Measurements from ENCODE around the gene C9.
"Not testable (repeated sequence)": the region's sequence is repeated elsewhere in the genome, so short reads cannot be mapped to it uniquely, and the experiment has no call there.

Gene C9

GRCh38 chr5:39264528-39264927, 99.8 kb downstream of the C9 start:
- DNase-seq (ENCODE audit: low read depth in 1 of 2, low spot score in 1 of 2), result no peak

- DNase-seq (ENCODE audit: low read depth in 1 of 2, low spot score in 1 of 2), result no peak
Measured at GRCh38 chr5:39262981-39263380, 101.3 kb downstream of the C9 start.

- DNase-seq (ENCODE audit: low read depth in 1 of 2, low spot score in 1 of 2), result no peak
Measured at GRCh38 chr5:39260095-39260494, 104.2 kb downstream of the C9 start.

GRCh38 chr5:39257554-39257953, 106.7 kb downstream of the C9 start:
- no peak for DNase-seq (ENCODE audit: low read depth in 1 of 2, low spot score in 1 of 2)

- no peak for DNase-seq (ENCODE audit: low read depth in 1 of 2, low spot score in 1 of 2)
Measured at GRCh38 chr5:39256477-39257235, 107.6 kb downstream of the C9 start.

GRCh38 chr5:39255406-39255805, 108.9 kb downstream of the C9 start:
- DNase-seq (ENCODE audit: low read depth in 1 of 2, low spot score in 1 of 2), result no peak

DNA sequence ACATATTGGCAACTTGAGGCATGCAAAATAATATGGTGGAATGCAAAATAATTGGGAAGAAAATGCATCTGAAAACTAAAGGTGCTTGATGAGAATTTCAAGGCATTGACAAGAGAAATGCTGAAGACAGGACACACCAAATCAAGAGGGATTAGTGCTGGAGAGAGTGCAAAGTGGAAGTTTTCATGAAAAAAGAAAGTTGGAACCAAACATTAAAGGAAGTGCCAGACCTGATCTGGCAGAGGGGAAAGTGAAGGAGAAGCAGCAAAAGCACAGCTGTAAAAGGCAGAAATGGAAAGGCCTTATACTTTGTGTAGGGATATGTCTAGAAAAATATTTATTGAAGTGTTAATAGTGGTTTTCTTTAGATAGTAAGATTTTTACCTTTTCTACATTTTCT, 109.6 kb downstream of the C9 start:
- no peak for DNase-seq (ENCODE audit: low read depth in 1 of 2, low spot score in 1 of 2)

DNA sequence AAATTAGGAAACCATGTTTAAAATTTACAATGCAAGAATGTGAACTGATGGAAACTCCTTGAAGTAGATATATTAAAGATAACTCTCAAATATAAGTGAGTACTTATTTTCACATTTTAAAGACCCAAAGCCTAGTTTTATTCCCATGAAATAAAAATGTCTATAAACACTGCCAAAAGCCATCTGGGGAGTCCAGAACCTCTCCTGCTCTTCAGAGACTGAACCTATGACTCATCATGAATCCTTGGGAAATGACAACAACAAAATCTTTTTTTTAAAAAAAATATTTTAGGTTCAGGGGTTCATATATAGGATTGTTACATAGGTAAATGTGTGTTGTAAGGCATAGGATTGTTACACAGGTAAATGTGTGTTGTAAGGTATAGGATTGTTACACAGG, 111.1 kb downstream of the C9 start:
- no peak for DNase-seq (ENCODE audit: low read depth in 1 of 2, low spot score in 1 of 2)

- no peak for DNase-seq (ENCODE audit: low read depth in 1 of 2, low spot score in 1 of 2)
Measured at GRCh38 chr5:39249564-39250274, 114.6 kb downstream of the C9 start.

- no peak for DNase-seq (ENCODE audit: low read depth in 1 of 2, low spot score in 1 of 2)
Measured at GRCh38 chr5:39249069-39249468, 115.2 kb downstream of the C9 start.

- no peak for DNase-seq (ENCODE audit: low read depth in 1 of 2, low spot score in 1 of 2)
Measured at GRCh38 chr5:39240750-39241149, 123.5 kb downstream of the C9 start.

- DNase-seq (ENCODE audit: low read depth in 1 of 2, low spot score in 1 of 2), result no peak
Measured at GRCh38 chr5:39238366-39239105, 125.8 kb downstream of the C9 start.

- DNase-seq (ENCODE audit: low read depth in 1 of 2, low spot score in 1 of 2), result no peak
Measured at GRCh38 chr5:39236718-39237117, 127.6 kb downstream of the C9 start.

GRCh38 chr5:39235648-39236047, 128.6 kb downstream of the C9 start:
- no peak for DNase-seq (ENCODE audit: low read depth in 1 of 2, low spot score in 1 of 2)

DNA sequence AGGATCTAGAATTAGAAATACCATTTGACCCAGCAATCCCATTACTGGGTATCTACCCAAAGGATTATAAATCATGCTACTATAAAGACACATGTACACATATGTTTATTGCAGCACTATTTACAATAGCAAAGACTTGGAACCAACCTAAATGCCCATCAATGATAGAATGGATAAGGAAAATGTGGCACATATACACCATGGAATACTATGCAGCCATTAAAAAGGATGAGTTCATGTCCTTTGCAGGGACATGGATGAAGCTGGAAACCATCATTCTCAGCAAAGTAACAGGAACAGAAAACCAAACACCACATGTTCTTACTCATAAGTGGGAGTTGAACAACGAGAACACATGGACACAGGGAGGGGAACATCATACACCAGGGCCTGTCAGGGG, 129.8 kb downstream of the C9 start:
- DNase-seq (ENCODE audit: low read depth in 1 of 2, low spot score in 1 of 2), result not testable (repeated sequence)

All from activated CD4-positive, alpha-beta T cell treated with anti-CD3 and anti-CD28 coated beads, Interleukin-2, amount 50 U/mL, for 24 hours (primary cell).